ENCODE data around the gene RPS19. TPM values are rescaled to one million over a fixed set of nuclear protein-coding genes. Genes with fewer than 3 reads are reported as not detected.

RPS19 gene
- total and polyA plus RNA-seq, 10 of the 15 experiments (the other 5 are each of a cell fraction or from before 2014, with no cell fraction given): 2,615 to 5,578 (median 4,127) TPM

GRCh38 chr19:41853344-41853743 lies 6.7 kb upstream of the RPS19 start:
- Histone ChIP-seq H3K9ac (ENCODE audit: control insufficient read depth, insufficient read depth, low read length) (no peak overlapping the region), H3K4me2 (ENCODE audit: control insufficient read depth, insufficient read depth) (no peak overlapping the region), H3K27me3 (replicated peaks in 1 of 2; ENCODE audit: control insufficient read depth in 2 of 2, insufficient read depth in 2 of 2, low read length in 1 of 2) (peaks cover 0 to 8% of the 10 kb centered on the region in 2 experiments; a peak in 3 of 4 replicates), H2AFZ (ENCODE audit: control insufficient read depth, low read depth, low read length) (no peak overlapping the region), H3K79me2 (ENCODE audit: control insufficient read depth, insufficient read depth, low read length) (no peaks in the 10 kb centered on the region), H3K9me3 (replicated peaks; ENCODE audit: control insufficient read depth, insufficient read depth, low read length) (no peaks in the 10 kb centered on the region; the same call in 2 of the 3 replicates), H3K27ac (ENCODE audit: control insufficient read depth, insufficient read depth) (no peak overlapping the region), H4K20me1 (ENCODE audit: control insufficient read depth, insufficient read depth) (no peaks in the 10 kb centered on the region), H3K4me3 (no peak overlapping the region), H3K4me1 (ENCODE audit: control insufficient read depth, insufficient read depth, low read length) (no peaks in the 10 kb centered on the region), H3K36me3 (ENCODE audit: control insufficient read depth in 2 of 2, insufficient read depth in 2 of 2, low read length in 1 of 2) (no peaks in the 10 kb centered on the region)
- CTCF ChIA-PET: interaction anchor here (1.3 to 4.5 kb wide), 2 partner anchors 18 to 60 kb away, joined by 3 to 24 read pairs; no protein-coding TSS in a partner anchor
- 4% methylated on average over 2 of the region's 2 CpGs for WGBS (ENCODE audit: insufficient coverage, insufficient replicate concordance, low lambda C conversion rate, missing lambda C conversion rate)
- RAD21 ChIA-PET (ENCODE audit: unreplicated experiment): no interaction called here
- in situ Hi-C loops (cut with MboI): no loop called here
- BruUV-seq (replicated peaks): no TSS peak
- POLR2A ChIA-PET: no interaction called here
- no peak for TF ChIP-seq MEF2A (IDR thresholded peaks at IDR 0.05; ENCODE audit: insufficient read depth, low read depth, low read length)
- TF ChIP-seq, protein P1, sequence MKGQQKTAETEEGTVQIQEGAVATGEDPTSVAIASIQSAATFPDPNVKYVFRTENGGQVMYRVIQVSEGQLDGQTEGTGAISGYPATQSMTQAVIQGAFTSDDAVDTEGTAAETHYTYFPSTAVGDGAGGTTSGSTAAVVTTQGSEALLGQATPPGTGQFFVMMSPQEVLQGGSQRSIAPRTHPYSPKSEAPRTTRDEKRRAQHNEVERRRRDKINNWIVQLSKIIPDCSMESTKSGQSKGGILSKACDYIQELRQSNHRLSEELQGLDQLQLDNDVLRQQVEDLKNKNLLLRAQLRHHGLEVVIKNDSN (IDR thresholded peaks at IDR 0.05; ENCODE audit: borderline replicate concordance, extremely low read length, insufficient read depth, low read depth, low read length): no peak
- TF ChIP-seq POU2F2 (IDR thresholded peaks at IDR 0.05; ENCODE audit: borderline replicate concordance, low read depth, low read length): no peak
- TF ChIP-seq MEF2B (IDR thresholded peaks at IDR 0.05; ENCODE audit: partially characterized antibody, poor library complexity, severe bottlenecking): no peak
- TF ChIP-seq ZNF217 (IDR thresholded peaks at IDR 0.05): no peak
- TF ChIP-seq YBX1 (IDR thresholded peaks at IDR 0.05): no peak
- TF ChIP-seq RAD21 (IDR thresholded peaks at IDR 0.05; ENCODE audit: insufficient read depth, low read depth, low read length): no peak
- TF ChIP-seq YY1 (IDR thresholded peaks at IDR 0.05; ENCODE audit: low read depth, low read length): no peak
- no peak for TF ChIP-seq JUNB (IDR thresholded peaks at IDR 0.05)
- TF ChIP-seq HDGF (IDR thresholded peaks at IDR 0.05): no peak
- TF ChIP-seq BCL11A (IDR thresholded peaks at IDR 0.05; ENCODE audit: low read depth, low read length): no peak
- TF ChIP-seq, protein P2, sequence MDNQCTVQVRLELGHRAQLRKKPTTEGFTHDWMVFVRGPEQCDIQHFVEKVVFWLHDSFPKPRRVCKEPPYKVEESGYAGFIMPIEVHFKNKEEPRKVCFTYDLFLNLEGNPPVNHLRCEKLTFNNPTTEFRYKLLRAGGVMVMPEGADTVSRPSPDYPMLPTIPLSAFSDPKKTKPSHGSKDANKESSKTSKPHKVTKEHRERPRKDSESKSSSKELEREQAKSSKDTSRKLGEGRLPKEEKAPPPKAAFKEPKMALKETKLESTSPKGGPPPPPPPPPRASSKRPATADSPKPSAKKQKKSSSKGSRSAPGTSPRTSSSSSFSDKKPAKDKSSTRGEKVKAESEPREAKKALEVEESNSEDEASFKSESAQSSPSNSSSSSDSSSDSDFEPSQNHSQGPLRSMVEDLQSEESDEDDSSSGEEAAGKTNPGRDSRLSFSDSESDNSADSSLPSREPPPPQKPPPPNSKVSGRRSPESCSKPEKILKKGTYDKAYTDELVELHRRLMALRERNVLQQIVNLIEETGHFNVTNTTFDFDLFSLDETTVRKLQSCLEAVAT (IDR thresholded peaks at IDR 0.05): no peak
- TF ChIP-seq ASH2L (IDR thresholded peaks at IDR 0.05; ENCODE audit: borderline replicate concordance, low read depth): no peak
- TF ChIP-seq SMAD1 (IDR thresholded peaks at IDR 0.05; ENCODE audit: low read depth, partially characterized antibody): no peak
- TF ChIP-seq MTA3 (IDR thresholded peaks at IDR 0.05; ENCODE audit: borderline replicate concordance, low read length): no peak
- TF ChIP-seq GABPA (IDR thresholded peaks at IDR 0.05; ENCODE audit: low read depth): no peak
- TF ChIP-seq ZZZ3 (IDR thresholded peaks at IDR 0.05; ENCODE audit: control insufficient read depth, insufficient read length, low read depth): no peak
- FAIRE-seq: no peak
- ATAC-seq: no peak
- intact Hi-C loops (cut with micrococcal nuclease; ENCODE audit: unreplicated experiment): no loop called here
- no peak for DNase-seq (ENCODE audit: low read depth, low spot score)
- SMC1A ChIA-PET (ENCODE audit: uncharacterized antibody, unreplicated experiment): no interaction called here

All from GM12878 (cell line).